Measurements from ENCODE around the gene PACS1. TPM values are rescaled to one million over a fixed set of nuclear protein-coding genes. Genes with fewer than 3 reads are reported as not detected.

PACS1 gene
- total RNA-seq, 1 experiment from 2014 or later, result 41.1 TPM

DNA sequence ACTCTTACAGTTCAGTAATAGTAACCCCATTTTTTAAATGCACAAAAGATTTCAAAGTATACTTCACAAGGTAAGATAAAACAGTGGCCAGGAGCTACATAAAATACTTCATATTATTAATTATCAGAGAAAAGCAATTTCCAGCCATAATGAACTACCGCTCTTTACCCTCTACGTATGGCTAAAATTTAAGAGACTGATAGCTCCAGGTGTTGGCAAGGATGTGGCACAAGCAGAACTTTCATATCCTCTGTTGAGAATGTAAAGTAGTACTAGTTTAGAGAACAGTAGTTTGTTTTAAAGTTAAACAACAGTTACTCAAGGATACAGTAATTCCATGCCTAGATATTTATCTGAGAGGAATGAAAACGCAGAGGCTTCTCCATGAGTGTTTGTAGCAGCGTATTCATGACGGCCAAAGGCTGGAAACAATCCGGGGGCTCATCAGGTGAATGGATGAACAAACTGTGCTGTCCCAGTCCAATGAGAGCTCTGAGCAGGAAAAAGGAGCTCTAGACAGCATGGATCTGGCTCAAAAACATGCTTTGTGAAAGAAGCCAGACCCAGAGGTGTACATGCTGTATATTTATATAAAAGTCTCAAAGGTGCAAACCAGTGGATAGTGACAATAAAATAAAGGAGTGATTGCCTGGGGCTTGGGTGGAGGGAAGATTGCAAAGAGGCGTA, 85.5 kb downstream of the PACS1 start (continued):
- TF ChIP-seq, protein P1, sequence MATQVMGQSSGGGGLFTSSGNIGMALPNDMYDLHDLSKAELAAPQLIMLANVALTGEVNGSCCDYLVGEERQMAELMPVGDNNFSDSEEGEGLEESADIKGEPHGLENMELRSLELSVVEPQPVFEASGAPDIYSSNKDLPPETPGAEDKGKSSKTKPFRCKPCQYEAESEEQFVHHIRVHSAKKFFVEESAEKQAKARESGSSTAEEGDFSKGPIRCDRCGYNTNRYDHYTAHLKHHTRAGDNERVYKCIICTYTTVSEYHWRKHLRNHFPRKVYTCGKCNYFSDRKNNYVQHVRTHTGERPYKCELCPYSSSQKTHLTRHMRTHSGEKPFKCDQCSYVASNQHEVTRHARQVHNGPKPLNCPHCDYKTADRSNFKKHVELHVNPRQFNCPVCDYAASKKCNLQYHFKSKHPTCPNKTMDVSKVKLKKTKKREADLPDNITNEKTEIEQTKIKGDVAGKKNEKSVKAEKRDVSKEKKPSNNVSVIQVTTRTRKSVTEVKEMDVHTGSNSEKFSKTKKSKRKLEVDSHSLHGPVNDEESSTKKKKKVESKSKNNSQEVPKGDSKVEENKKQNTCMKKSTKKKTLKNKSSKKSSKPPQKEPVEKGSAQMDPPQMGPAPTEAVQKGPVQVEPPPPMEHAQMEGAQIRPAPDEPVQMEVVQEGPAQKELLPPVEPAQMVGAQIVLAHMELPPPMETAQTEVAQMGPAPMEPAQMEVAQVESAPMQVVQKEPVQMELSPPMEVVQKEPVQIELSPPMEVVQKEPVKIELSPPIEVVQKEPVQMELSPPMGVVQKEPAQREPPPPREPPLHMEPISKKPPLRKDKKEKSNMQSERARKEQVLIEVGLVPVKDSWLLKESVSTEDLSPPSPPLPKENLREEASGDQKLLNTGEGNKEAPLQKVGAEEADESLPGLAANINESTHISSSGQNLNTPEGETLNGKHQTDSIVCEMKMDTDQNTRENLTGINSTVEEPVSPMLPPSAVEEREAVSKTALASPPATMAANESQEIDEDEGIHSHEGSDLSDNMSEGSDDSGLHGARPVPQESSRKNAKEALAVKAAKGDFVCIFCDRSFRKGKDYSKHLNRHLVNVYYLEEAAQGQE (IDR thresholded peaks at IDR 0.05; ENCODE audit: low read depth), result no peak
- TF ChIP-seq SIN3A (IDR thresholded peaks at IDR 0.05; ENCODE audit: low read depth) (no peak), POLR2A (IDR thresholded peaks at IDR 0.05; ENCODE audit: borderline replicate concordance, extremely low read depth, insufficient read depth, insufficient read length) (no peak), EGR1 (IDR thresholded peaks at IDR 0.05; ENCODE audit: low read depth) (no peak), RAD21 (IDR thresholded peaks at IDR 0.05; ENCODE audit: low read depth) (no peak)

DNA sequence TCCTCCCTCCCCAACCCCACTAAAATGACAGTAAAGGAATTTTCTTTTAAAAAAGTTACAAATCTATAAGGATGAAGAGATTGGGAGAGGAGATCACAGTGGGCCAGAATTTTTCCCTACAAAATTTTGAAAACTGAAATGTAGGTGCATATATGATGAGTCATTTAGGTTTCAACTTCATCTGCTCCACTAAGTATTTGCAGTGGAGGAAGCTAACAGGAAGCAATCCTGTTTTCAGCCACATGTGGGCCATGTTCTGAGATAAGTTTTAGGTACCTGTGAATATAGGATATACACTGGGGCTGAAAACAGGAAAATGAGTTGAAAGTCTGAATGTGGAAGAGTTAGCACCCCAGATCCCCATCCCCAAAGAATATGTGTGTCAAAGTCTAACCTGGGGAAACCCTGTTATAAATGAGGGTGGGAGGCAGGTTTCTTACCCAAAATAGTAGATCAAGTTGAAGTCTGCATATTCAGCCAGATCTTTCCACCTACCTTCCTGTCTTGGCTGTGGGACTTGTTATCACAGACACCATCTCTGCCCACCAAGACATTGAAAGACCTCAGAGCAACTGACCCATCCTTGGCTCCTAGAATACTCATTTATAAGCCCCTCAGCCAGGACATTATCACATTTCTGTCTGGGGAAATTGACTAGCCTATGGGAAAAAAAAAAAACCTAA, 87.3 kb downstream of the PACS1 start:
- H4K20me1 ChIP-seq (ENCODE audit: insufficient read depth), result no peaks in the 10 kb centered on the region
- no peak overlapping the region for H3K9ac ChIP-seq (ENCODE audit: low read length)
- H3K79me2 ChIP-seq (ENCODE audit: insufficient read depth, low read length), result no peaks in the 10 kb centered on the region
- BruUV-seq (replicated peaks), result no TSS peak
- no peaks in the 10 kb centered on the region for H3K9me3 ChIP-seq (ENCODE audit: control insufficient read depth in 1 of 2, insufficient read depth in 1 of 2, low read depth in 1 of 2, low read length in 2 of 2)
- H2AFZ ChIP-seq (ENCODE audit: low read depth, low read length, poor library complexity, severe bottlenecking), result no peak overlapping the region
- ChIA-PET RAD21 (ENCODE audit: low non-redundant PET in 1 of 2, low total read pairs in 2 of 2, uncharacterized antibody in 2 of 2, unreplicated experiment in 2 of 2) (no interaction called here), POLR2A (no interaction called here), CTCF (no interaction called here)
- intact Hi-C loops (cut with micrococcal nuclease), result no loop called here
- H3K36me3 ChIP-seq (ENCODE audit: control insufficient read depth in 1 of 2, insufficient read depth in 2 of 2, low read length in 2 of 2), result no peaks in the 10 kb centered on the region
- TF ChIP-seq SIN3A (IDR thresholded peaks at IDR 0.05; ENCODE audit: low read depth), result no peak
- no peak for TF ChIP-seq EZH2 (IDR thresholded peaks at IDR 0.05)
- TF ChIP-seq, protein P2, sequence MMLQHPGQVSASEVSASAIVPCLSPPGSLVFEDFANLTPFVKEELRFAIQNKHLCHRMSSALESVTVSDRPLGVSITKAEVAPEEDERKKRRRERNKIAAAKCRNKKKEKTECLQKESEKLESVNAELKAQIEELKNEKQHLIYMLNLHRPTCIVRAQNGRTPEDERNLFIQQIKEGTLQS (IDR thresholded peaks at IDR 0.05), result no peak
- TF ChIP-seq ELF1 (IDR thresholded peaks at IDR 0.05; ENCODE audit: borderline replicate concordance, low read depth), result no peak
- no peak for TF ChIP-seq JUND (IDR thresholded peaks at IDR 0.05)
- TF ChIP-seq, protein P3, sequence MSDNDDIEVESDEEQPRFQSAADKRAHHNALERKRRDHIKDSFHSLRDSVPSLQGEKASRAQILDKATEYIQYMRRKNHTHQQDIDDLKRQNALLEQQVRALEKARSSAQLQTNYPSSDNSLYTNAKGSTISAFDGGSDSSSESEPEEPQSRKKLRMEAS (IDR thresholded peaks at IDR 0.05), result no peak
- TF ChIP-seq TCF7L2 (IDR thresholded peaks at IDR 0.05; ENCODE audit: borderline replicate concordance, extremely low read depth, insufficient read depth, insufficient read length), result no peak
- TF ChIP-seq EGR1 (IDR thresholded peaks at IDR 0.05; ENCODE audit: low read depth), result no peak
- no peak for TF ChIP-seq POLR2AphosphoS5 (IDR thresholded peaks at IDR 0.05; ENCODE audit: low read depth, low read length)
- no peak for TF ChIP-seq ZNF274 (IDR thresholded peaks at IDR 0.05; ENCODE audit: low read depth, low read length)
- TF ChIP-seq, protein P1 (IDR thresholded peaks at IDR 0.05; ENCODE audit: low read depth), result no peak
- peaks cover 0 to 6% of the 10 kb centered on the region in 2 experiments; a peak in 1 of 4 replicates for H3K4me1 ChIP-seq (ENCODE audit: control insufficient read depth in 1 of 2, insufficient read depth in 2 of 2, low read length in 2 of 2)
- DNase-seq (ENCODE audit: low read depth, low spot score), result no peak
- H3K27me3 ChIP-seq (ENCODE audit: insufficient read depth, low read length), result no peaks in the 10 kb centered on the region
- no peak overlapping the region for H3K27ac ChIP-seq (ENCODE audit: low read depth, low read length)
- H3K4me3 ChIP-seq (replicated peaks in 1 of 2; ENCODE audit: low read depth in 1 of 2, low read length in 2 of 2), result no peak overlapping the region
- H3K4me2 ChIP-seq (ENCODE audit: low read length), result no peak overlapping the region
- no peak for ATAC-seq
- H3K9me2 ChIP-seq (ENCODE audit: insufficient read depth), result no peaks in the 10 kb centered on the region

Measured in HCT116 (cell line).